ENCODE measurements around the gene FTSJ1. TPM values are rescaled to one million over a fixed set of nuclear protein-coding genes. Genes with fewer than 3 reads are reported as not detected.

The FTSJ1 gene
- total RNA-seq, 2 donors from 2014 or later = 30.3 to 37.2 TPM

GRCh38 chrX:48468693-48469691, 7.0 kb upstream of the FTSJ1 start:
- intact Hi-C loops (cut with DNase I) = loop anchor here in 1 of 2 donors (10.0 kb wide), 1 partner anchor 394 kb away; the partner anchor contains the start of gene ZNF630
- no peak for DNase-seq (ENCODE audit: low spot score)

GRCh38 chrX:48470110-48470832, 5.7 kb upstream of the FTSJ1 start, which contains the start of gene SLC38A5:
Gene SLC38A5, minus strand, starts transcription at chrX:48470260. Its CDS starts 2,336 bp downstream, at chrX:48467924.
- intact Hi-C loops (cut with DNase I) = no loop called here
- DNase-seq (ENCODE audit: low spot score) = peak; percentile 57

GRCh38 chrX:48470833-48471118, 5.2 kb upstream of the FTSJ1 start:
- intact Hi-C loops (cut with DNase I) = no loop called here
- DNase-seq (ENCODE audit: low spot score) = peak; percentile 57

- intact Hi-C loops (cut with DNase I) = no loop called here
Observed at GRCh38 chrX:48471504-48471903, 4.5 kb upstream of the FTSJ1 start.

GRCh38 chrX:48472225-48472624, 3.8 kb upstream of the FTSJ1 start:
- DNase-seq (ENCODE audit: low spot score) = peak; percentile 30
- intact Hi-C loops (cut with DNase I) = no loop called here

More at GRCh38 chrX:48471504-48471903, 4.5 kb upstream of the FTSJ1 start:
- no peak for DNase-seq (ENCODE audit: low spot score)

GRCh38 chrX:48472851-48473703, 2.9 kb upstream of the FTSJ1 start:
- intact Hi-C loops (cut with DNase I) = no loop called here

GRCh38 chrX:48473704-48473990, 2.4 kb upstream of the FTSJ1 start:
- no peak for DNase-seq (ENCODE audit: low spot score)
- intact Hi-C loops (cut with DNase I) = no loop called here

More at GRCh38 chrX:48472851-48473703, 2.9 kb upstream of the FTSJ1 start:
- DNase-seq (ENCODE audit: low spot score) = no peak

- intact Hi-C loops (cut with DNase I) = no loop called here
- no peak for DNase-seq (ENCODE audit: low spot score)
Observed at GRCh38 chrX:48474127-48474526, 1.9 kb upstream of the FTSJ1 start.

GRCh38 chrX:48474581-48474980, 1.4 kb upstream of the FTSJ1 start:
- intact Hi-C loops (cut with DNase I) = no loop called here

GRCh38 chrX:48475296-48475695, 703 bp upstream of the FTSJ1 start:
- no peak for DNase-seq (ENCODE audit: low spot score)
- intact Hi-C loops (cut with DNase I) = no loop called here

More at GRCh38 chrX:48474581-48474980, 1.4 kb upstream of the FTSJ1 start:
- no peak for DNase-seq (ENCODE audit: low spot score)

- DNase-seq (ENCODE audit: low spot score) = no peak
- intact Hi-C loops (cut with DNase I) = no loop called here
Observed at GRCh38 chrX:48476919-48477318, 920 bp downstream of the FTSJ1 start.

- no peak for DNase-seq (ENCODE audit: low spot score)
- intact Hi-C loops (cut with DNase I) = no loop called here
Observed at GRCh38 chrX:48477960-48478755, 2.2 kb downstream of the FTSJ1 start.

GRCh38 chrX:48478806-48479205, 2.8 kb downstream of the FTSJ1 start:
- intact Hi-C loops (cut with DNase I) = no loop called here

GRCh38 chrX:48480142-48480541, 4.1 kb downstream of the FTSJ1 start:
- DNase-seq (ENCODE audit: low spot score) = no peak
- intact Hi-C loops (cut with DNase I) = no loop called here

More at GRCh38 chrX:48478806-48479205, 2.8 kb downstream of the FTSJ1 start:
- no peak for DNase-seq (ENCODE audit: low spot score)

GRCh38 chrX:48480583-48480982, 4.6 kb downstream of the FTSJ1 start:
- intact Hi-C loops (cut with DNase I) = no loop called here
- DNase-seq (ENCODE audit: low spot score) = no peak

GRCh38 chrX:48482526-48482925, 6.5 kb downstream of the FTSJ1 start:
- intact Hi-C loops (cut with DNase I) = no loop called here
- DNase-seq (ENCODE audit: low spot score) = no peak

- DNase-seq (ENCODE audit: low spot score) = no peak
- intact Hi-C loops (cut with DNase I) = no loop called here
Observed at GRCh38 chrX:48487362-48487798, 11.4 kb downstream of the FTSJ1 start.

GRCh38 chrX:48488034-48488433, 12.0 kb downstream of the FTSJ1 start:
- no peak for DNase-seq (ENCODE audit: low spot score)
- intact Hi-C loops (cut with DNase I) = no loop called here

- intact Hi-C loops (cut with DNase I) = no loop called here
- no peak for DNase-seq (ENCODE audit: low spot score)
Observed at GRCh38 chrX:48489296-48489695, 13.3 kb downstream of the FTSJ1 start.
